ENCODE results near the gene CARS1. TPM values are rescaled to one million over a fixed set of nuclear protein-coding genes. Genes with fewer than 3 reads are reported as not detected.

The CARS1 gene
- total and polyA plus RNA-seq, 2 of the 4 experiments (the other 2 are of a cell fraction) = 72.7 to 78.3 TPM

GRCh38 chr11:3088806-3089205 lies 31.6 kb upstream of the CARS1 start:
- POLR2A ChIA-PET (ENCODE audit: unreplicated experiment) = interaction anchor here (0.7 kb wide), 1 partner anchor 16 kb away, joined by 3 read pairs; no protein-coding TSS in a partner anchor
- Histone ChIP-seq H4K5ac (ENCODE audit: low read depth, low read length) (no peak overlapping the region), H2AK9ac (replicated peaks; ENCODE audit: low read depth, low read length, poor library complexity) (no peak overlapping the region), H3K27ac (ENCODE audit: insufficient read depth, low read length) (no peak overlapping the region), H3K18ac (ENCODE audit: low read depth, low read length) (no peak overlapping the region), H2BK120ac (ENCODE audit: low read depth, low read length) (no peak overlapping the region), H3K56ac (ENCODE audit: extremely low read depth, insufficient read depth, low read length) (no peak overlapping the region), H2AK5ac (ENCODE audit: low read depth, low read length) (no peak overlapping the region), H3K23ac (ENCODE audit: low read depth, low read length) (no peak overlapping the region), H3K14ac (replicated peaks; ENCODE audit: low read depth, low read length) (no peak overlapping the region), H4K91ac (ENCODE audit: insufficient read depth, low read depth, low read length) (no peak overlapping the region), H3K9me1 (ENCODE audit: insufficient read depth, low read length) (no peaks in the 10 kb centered on the region), H3K79me1 (ENCODE audit: low read depth in 1 of 2, low read length in 2 of 2) (peaks cover 0 to 6% of the 10 kb centered on the region in 2 experiments; a peak in 1 of 4 replicates), H3K9ac (ENCODE audit: low read depth, low read length) (no peak overlapping the region), H4K8ac (ENCODE audit: low read depth in 2 of 2, low read length in 2 of 2) (no peak overlapping the region), H3K4me2 (ENCODE audit: low read depth, low read length) (no peak overlapping the region), H2BK5ac (ENCODE audit: low read depth, low read length, poor library complexity, severe bottlenecking) (no peak overlapping the region), H4K20me1 (ENCODE audit: insufficient read depth, low read length) (peaks cover 8% of the 10 kb centered on the region), H2AFZ (replicated peaks; ENCODE audit: low read length, poor library complexity) (no peak overlapping the region), H3K4ac (ENCODE audit: low read depth, low read length) (no peak overlapping the region), H3K4me3 (ENCODE audit: insufficient read depth, low read depth, low read length) (no peak overlapping the region), H2BK20ac (ENCODE audit: low read depth, low read length) (no peak overlapping the region), H3K36me3 (ENCODE audit: control insufficient read depth, insufficient read depth, low read length) (peaks cover 34% of the 10 kb centered on the region; the same call in 1 of the 2 replicates), H3K9me3 (ENCODE audit: control insufficient read depth, insufficient read depth, low read length) (no peaks in the 10 kb centered on the region), H3K4me1 (ENCODE audit: control insufficient read depth, insufficient read depth, low read length) (no peaks in the 10 kb centered on the region), H2BK15ac (ENCODE audit: low read depth, low read length) (no peak overlapping the region), H3K27me3 (ENCODE audit: control insufficient read depth, insufficient read depth, low read length) (0 out of 2 replicates have a peak, but pooled peaks cover 1% of the 10 kb centered on the region)
- no TSS peak for BruUV-seq (replicated peaks)
- CTCF ChIA-PET = interaction anchor here (0.6 kb wide), 1 partner anchor 23 kb away, joined by 3 read pairs; no protein-coding TSS in a partner anchor
- no peak for ATAC-seq (ENCODE audit: low read depth)
- no peak for TF ChIP-seq MAFK (IDR thresholded peaks at IDR 0.05; ENCODE audit: low read depth, low read length)
- TF ChIP-seq RAD21 (IDR thresholded peaks at IDR 0.05; ENCODE audit: low read length) = no peak
- intact Hi-C loops (cut with micrococcal nuclease) = no loop called here
- no peak for DNase-seq
- WGBS, 2 experiments (ENCODE audit: extremely low coverage in 2 of 2, insufficient read length in 1 of 2) = 87% methylated on average over 11 of the region's 14 CpGs; no CpG with 5 or more reads in 1 of the 2 experiments
- dilution Hi-C loops (cut with HindIII; ENCODE audit: low sequenced_read_pairs, unreplicated experiment) = no loop called here
- in situ Hi-C loops (cut with MboI; ENCODE audit: low sequenced_read_pairs) = no loop called here

All from IMR-90 (cell line).